Right lobe of liver (tissue), 6 donors: ENCODE data around the gene TMPRSS9. TPM values are rescaled to one million over a fixed set of nuclear protein-coding genes. Genes with fewer than 3 reads are reported as not detected.

Source experiments
- ATAC-seq, 4 donors: fragments of 200-7000 bp; cut with Tn5 transposase; one replicate each; pipeline ENCODE4 v1.9.1; 2020; ENCODE audit warnings: mild to moderate bottlenecking in 4 of 4, moderate library complexity in 4 of 4
- DNase-seq, 3 donors: peaks; one replicate each; pipeline ENCODE4 v3.0.0-alpha.2; 2020
- H3K27ac ChIP-seq, 3 donors: fragments of 200-600 bp; one replicate each; pipeline ENCODE4 v1.8.0; 2022
- H3K27me3 ChIP-seq, 2 donors: fragments of 200-600 bp; one replicate each; pipeline ENCODE4 v1.8.0; 2022
- H3K36me3 ChIP-seq, 4 donors: fragments of 200-600 bp; sonication (generic) in 1 of 4; one replicate each; pipeline versions ENCODE4 v1.5.1 to v1.8.0; 2017 to 2022; ENCODE audit warnings: control low read depth in 1 of 4
- H3K4me1 ChIP-seq, 4 donors: fragments of 200-600 bp; sonication (generic) in 1 of 4; one replicate each; pipeline versions ENCODE4 v1.5.1 to v1.8.0; 2017 to 2022; ENCODE audit warnings: control low read depth in 1 of 4
- H3K4me3 ChIP-seq, 3 donors: fragments of 200-600 bp; one replicate each; pipeline ENCODE4 v1.8.0; 2022
- H3K9me3 ChIP-seq, 4 donors: fragments of 200-600 bp; sonication (generic) in 1 of 4; one replicate each; pipeline versions ENCODE4 v1.5.1 to v1.8.0; 2017 to 2022; ENCODE audit warnings: control low read depth in 1 of 4
- POLR2A ChIP-seq: fragments of 450-650 bp; IDR thresholded peaks from one replicate; pipeline ENCODE4 v1.6.1; 2017; ENCODE audit warnings: antibody characterized with exemption, mild to moderate bottlenecking
- WGBS: methylation state at CpG from one replicate; pipeline ENCODE4 v1.1.6; 2018; ENCODE audit warnings: low coverage, low lambda C conversion rate; ENCODE audit not compliant: insufficient coverage; ENCODE audit errors: missing lambda C conversion rate; 5-methylcytosine and 5-hydroxymethylcytosine counted together
- intact Hi-C, 2 donors: fragments of 100-400 bp; cut with DNase I; formaldehyde crosslinking; loops; one replicate each; pipeline versions ENCODE4 v1.11.2 to v1.14.1; 2022
- total RNA-seq, 6 experiments: library from RNA; depleted of rRNA in 2 of 6; stranded (reverse); fragments of >200 nt in 2 of 6; fragmentation: NEBNext Ultra II Directional in 3 of 6; extraction: Animal tissue kit (Norgen Biotek cat#: 25700) in 3 of 6; gene quantifications; one replicate each; pipeline versions ENCODE4 v1.1.0 to v1.2.4, GENCODE V29; 2016 to 2023
- TF ChIP-seq, protein P1 (sequence below), 4 donors: fragments of 200-600 bp in 3 of 4; fragments of 450-650 bp in 1 of 4; IDR thresholded peaks; one replicate each; pipeline versions ENCODE4 v1.5.1 to v1.8.0; 2016 to 2022; ENCODE audit warnings: antibody characterized with exemption in 4 of 4, mild to moderate bottlenecking in 2 of 4
- donor health status: DM: no; HTN: yes; CAD: no.
- donor health status: DM: no; HTN: no; CAD: no.
- donor health status: DM: no; HTN: no; CAD: no.
- donor health status: DM: no; HTN: yes; CAD: no.
- donor health status: DM: no; HTN: yes; CAD: no.

Gene TMPRSS9
- total RNA-seq, 6 experiments from 2014 or later: 0.12 to 6.7 (median 2.9) TPM

GRCh38 chr19:2353159-2353886, 6.7 kb upstream of the TMPRSS9 start:
- H3K4me1 ChIP-seq: no peaks in the 10 kb centered on the region
- intact Hi-C loops: no loop called here
- H3K27me3 ChIP-seq: no peaks in the 10 kb centered on the region
- ATAC-seq (no peak), DNase-seq (no peak)
- no peak overlapping the region for H3K27ac ChIP-seq
- H3K36me3 ChIP-seq: peaks cover 0 to 7% (median 0%) of the 10 kb centered on the region in 4 donors
- H3K4me3 ChIP-seq: no peak overlapping the region
- 40% methylated on average over 2 of the region's 45 CpGs for WGBS
- no peaks in the 10 kb centered on the region for H3K9me3 ChIP-seq
- TF ChIP-seq, protein P1, sequence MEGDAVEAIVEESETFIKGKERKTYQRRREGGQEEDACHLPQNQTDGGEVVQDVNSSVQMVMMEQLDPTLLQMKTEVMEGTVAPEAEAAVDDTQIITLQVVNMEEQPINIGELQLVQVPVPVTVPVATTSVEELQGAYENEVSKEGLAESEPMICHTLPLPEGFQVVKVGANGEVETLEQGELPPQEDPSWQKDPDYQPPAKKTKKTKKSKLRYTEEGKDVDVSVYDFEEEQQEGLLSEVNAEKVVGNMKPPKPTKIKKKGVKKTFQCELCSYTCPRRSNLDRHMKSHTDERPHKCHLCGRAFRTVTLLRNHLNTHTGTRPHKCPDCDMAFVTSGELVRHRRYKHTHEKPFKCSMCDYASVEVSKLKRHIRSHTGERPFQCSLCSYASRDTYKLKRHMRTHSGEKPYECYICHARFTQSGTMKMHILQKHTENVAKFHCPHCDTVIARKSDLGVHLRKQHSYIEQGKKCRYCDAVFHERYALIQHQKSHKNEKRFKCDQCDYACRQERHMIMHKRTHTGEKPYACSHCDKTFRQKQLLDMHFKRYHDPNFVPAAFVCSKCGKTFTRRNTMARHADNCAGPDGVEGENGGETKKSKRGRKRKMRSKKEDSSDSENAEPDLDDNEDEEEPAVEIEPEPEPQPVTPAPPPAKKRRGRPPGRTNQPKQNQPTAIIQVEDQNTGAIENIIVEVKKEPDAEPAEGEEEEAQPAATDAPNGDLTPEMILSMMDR (IDR thresholded peaks at IDR 0.05): no peak
- TF ChIP-seq POLR2A: no peak

DNA sequence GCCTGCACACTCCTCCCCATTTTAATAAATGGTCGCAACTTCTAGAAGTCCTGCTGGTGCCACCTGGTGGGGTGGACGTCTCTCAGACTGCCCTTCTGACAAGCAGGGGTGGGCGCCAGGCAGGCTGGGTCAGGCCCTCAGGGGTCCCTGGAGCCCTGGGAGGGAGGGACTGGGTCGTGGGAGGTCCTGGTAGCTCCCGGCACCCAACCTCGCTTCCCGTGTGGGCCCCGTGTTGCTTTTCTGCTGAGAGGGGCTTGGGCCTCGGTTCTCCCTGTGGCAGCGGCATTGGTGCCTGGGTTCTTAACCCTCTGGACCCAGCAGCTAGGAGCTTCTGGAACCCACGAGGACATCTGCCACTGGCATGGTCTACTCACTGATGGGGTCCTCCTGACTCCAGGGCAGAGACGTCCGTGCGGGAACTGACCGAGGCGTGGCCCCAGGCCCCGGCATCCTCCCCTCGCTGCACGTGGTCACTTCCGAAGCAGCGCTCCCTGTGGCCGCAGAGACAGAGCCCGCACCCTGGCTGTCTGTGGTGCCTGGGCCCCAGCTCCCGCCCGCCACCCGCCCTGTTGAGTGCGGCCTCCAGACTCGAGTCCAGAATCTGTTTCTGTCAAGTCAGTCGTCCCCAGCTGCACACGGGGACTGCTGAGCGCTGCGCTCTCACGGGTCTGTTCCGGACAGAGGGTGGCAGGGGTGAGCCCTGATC, 6.0 kb upstream of the TMPRSS9 start:
- Histone ChIP-seq H3K9me3 (no peaks in the 10 kb centered on the region), H3K4me3 (no peak overlapping the region), H3K4me1 (no peaks in the 10 kb centered on the region), H3K27ac (no peak overlapping the region), H3K27me3 (no peaks in the 10 kb centered on the region), H3K36me3 (peaks cover 0 to 7% (median 0%) of the 10 kb centered on the region in 4 donors)
- intact Hi-C loops: no loop called here
- WGBS: no CpG with 5 or more reads among the region's 34 CpGs
- DNase-seq (no peak), ATAC-seq (no peak)
- TF ChIP-seq, protein P1 (IDR thresholded peaks at IDR 0.05): no peak
- TF ChIP-seq POLR2A: no peak

DNA sequence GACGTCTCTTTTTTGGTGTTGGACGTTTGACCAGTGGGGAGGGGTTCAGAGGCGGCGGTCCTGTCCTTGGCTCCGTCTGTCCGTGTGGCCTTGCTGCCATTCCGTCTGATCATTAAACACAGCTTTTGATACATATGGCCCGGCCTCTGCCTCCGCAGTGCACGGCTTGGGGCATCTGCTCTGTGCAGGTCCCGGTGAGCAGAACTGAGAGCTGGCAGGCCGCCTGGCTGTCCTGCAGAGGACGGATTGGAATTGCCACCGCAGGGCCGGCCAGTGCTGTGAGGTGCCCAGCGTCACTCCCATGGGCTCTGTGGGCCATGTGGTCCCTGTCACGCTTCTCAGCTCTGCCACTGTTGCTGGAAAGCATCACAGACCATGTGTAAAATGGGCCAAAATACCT, 5.4 kb upstream of the TMPRSS9 start:
- intact Hi-C loops: no loop called here
- DNase-seq (no peak), ATAC-seq (no peak)
- no peaks in the 10 kb centered on the region for H3K9me3 ChIP-seq
- TF ChIP-seq POLR2A: no peak
- TF ChIP-seq, protein P1 (IDR thresholded peaks at IDR 0.05): no peak
- no peaks in the 10 kb centered on the region for H3K4me1 ChIP-seq
- no peak overlapping the region for H3K27ac ChIP-seq
- H3K27me3 ChIP-seq: no peaks in the 10 kb centered on the region
- peaks cover 0 to 7% (median 0%) of the 10 kb centered on the region in 4 donors for H3K36me3 ChIP-seq
- WGBS: 100% methylated on average over 2 of the region's 17 CpGs
- no peak overlapping the region for H3K4me3 ChIP-seq

GRCh38 chr19:2355168-2356035, 4.7 kb upstream of the TMPRSS9 start:
- Histone ChIP-seq H3K27me3 (no peaks in the 10 kb centered on the region), H3K27ac (no peak overlapping the region), H3K4me1 (no peaks in the 10 kb centered on the region), H3K9me3 (no peaks in the 10 kb centered on the region), H3K36me3 (peaks cover 0 to 7% (median 0%) of the 10 kb centered on the region in 4 donors), H3K4me3 (no peak overlapping the region)
- intact Hi-C loops: no loop called here
- DNase-seq (no peak), ATAC-seq (no peak)
- TF ChIP-seq POLR2A: no peak
- TF ChIP-seq, protein P1 (IDR thresholded peaks at IDR 0.05): no peak
- 83% methylated on average over 9 of the region's 24 CpGs for WGBS
